Anterior cingulate cortex (tissue), 58 donors: ENCODE data around the gene KCNA1.

Source experiments
- DNase-seq, 58 donors: peaks; one replicate each; lab custom pipeline; 2025; lab: John Stamatoyannopoulos, UW

Gene KCNA1

DNA sequence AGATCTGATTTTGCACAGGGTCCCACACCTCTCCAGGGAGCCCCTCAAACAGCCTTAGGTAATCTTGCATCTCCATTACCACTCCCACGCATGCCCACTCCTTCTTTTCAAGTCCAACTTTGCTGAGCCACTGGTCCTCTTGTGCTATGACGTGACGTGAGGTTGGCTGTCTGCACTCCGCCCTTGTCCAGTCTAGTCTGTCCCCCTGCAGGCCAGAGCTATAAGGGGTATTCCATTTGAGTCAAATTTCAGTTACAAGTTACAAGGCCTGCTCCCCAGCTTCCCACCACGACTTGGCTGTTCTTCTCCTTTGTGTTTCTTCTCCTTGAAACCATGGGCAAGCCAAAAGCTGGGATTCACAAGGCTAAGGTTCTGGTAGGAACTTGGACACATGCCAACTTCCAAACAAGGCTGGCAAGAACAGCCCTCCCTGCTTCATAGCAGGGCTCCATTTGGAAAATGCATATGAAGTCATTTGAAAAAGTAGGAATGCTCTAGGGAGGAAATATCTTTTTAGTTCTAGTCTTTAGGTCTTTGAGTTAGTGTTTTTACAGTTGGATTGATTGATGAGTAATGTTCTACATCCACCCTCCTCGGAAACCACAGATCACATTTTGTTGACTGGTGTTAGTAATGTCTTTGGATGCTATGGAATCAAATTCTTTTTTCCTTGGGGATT, 49.1 kb downstream of the KCNA1 start:
- no peak for DNase-seq

DNA sequence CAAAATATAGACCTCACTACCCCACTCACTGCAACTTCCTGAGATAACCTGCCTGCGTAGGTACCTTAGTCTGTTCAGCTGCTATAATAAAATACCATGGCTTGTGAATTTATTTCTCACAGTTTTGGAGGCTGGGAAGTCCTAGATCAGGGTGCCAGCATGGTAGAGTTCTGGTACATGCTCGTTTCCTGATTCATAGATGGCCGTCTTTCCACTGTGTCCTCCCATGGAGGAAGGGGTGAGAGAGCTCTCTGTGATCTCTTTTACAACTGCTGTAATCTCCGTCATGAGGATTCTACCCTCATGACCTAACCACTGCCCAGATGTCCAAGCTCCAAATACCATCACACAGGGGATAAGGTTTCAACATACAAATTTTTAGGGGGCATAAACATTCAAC, 49.7 kb downstream of the KCNA1 start:
- DNase-seq: no peak

DNA sequence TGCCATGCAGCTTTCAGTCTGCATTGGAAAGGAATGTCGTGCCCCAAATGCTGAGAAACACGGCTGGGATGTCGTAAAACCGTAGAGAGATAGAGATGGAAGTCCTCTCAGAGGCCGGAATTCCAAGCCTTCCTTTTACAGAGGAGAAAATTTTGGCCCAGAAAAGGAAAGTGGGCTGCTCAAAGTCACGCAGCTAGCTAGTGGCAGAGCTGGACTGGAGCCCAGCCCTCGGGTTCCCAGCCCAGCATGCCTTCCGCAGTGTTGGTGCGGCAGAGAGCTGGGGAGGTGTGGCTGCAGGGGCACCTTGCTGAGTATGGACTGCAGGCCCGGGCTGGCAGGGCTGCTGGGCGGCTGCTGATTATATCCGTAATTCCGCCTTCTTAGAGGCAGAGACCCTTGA, 50.3 kb downstream of the KCNA1 start:
- DNase-seq: peak in 23 of 58 donors; percentile 9 to 69 (median 28)

DNA sequence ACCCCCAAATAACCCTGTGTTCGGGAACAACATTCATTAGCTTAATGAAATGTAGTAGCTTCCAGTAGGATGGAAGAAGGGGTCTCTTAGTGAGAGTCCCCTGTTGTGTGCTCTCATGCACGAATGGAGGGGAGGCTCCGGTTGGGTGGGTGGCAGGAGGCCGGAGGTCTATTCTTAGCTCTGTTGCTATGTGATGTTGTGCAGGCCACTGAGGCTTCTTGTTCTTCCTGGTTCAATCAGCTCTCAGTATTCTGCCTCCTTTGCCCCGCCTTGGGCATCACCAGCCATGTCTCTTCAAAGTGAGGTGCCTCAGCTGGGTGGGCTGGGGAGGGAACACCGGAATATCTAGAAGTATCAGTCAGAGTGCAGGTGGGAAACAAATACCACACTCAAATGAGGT, 50.8 kb downstream of the KCNA1 start:
- peak in 13 of 58 donors; percentile 17 to 55 (median 37) for DNase-seq

DNA sequence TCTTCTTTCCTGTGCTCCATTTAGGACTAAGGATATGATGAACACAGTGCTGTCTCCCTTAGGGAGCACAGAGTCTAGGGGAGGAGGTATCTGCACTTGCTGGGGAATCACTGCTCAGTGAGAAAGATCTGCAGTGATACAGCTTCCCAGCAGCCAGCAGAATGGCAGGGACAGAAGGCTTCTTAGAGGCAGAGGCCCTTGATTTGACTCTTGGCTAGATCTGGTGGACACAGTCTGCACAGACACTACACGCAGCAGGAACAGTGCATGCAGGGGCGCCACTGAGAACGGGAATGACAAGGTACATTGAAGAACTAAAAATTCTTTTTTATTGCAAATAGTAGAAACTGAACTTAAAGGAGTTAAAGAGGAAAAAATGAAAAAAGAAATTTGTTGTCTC, 51.6 kb downstream of the KCNA1 start:
- no peak for DNase-seq

DNA sequence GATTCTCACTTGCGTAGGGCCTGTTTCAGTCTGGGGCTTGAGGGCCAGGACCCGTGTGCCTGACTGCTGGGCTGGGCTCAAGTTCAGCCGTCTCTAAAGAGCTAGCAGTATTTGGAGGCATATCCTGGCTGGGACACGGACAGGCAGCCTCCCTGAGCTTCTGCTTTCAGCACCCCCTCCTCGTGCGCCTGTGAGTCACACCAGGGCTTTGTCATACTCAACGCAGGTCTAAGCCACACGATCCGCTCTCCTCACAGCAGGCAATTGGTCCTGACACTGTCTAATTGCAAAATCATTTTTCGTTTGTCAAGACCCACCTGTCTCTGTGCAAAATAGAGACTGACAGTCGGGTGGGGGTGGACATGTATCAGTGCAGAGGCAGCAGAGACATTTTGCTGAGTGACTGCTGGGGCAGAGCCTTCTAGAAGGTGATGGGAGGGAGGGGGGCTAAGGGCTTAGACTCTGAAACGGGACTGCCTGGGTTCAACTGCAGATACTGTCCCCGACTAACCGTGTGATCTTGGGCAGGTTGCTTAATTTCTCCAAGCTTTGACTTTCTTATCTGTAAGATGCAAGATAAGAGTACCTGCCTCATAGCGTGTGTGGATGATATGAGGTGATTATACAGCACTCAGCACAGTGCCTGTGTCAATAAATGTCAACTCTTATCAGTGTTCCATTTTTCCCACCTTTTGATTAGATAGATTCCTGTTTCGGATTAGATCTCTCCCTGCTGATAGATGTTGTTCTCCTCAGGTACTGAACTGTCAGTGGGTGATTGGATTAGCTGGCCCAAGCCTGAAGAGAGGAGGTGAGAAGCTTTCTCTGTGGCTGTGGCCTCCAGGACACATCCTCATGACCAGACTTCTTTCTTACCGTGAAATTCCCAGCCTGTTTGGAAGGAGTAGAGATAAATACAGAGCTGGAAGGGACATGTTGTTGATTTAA, 53.1 kb downstream of the KCNA1 start:
- peak in 2 of 58 donors; percentile 21 to 41 for DNase-seq
